ENCODE data around the gene MPG. TPM values are rescaled to one million over a fixed set of nuclear protein-coding genes. Genes with fewer than 3 reads are reported as not detected.

MPG gene
- total RNA-seq, 4 donors from 2014 or later, result 22.3 to 63.2 (median 51.2) TPM

- no peaks in the 10 kb centered on the region for H3K9me3 ChIP-seq
- no peaks in the 10 kb centered on the region for H3K36me3 ChIP-seq
- TF ChIP-seq POLR2AphosphoS5 (IDR thresholded peaks at IDR 0.05) (peak in 1 of 3 donors; percentile 14), POLR2A (IDR thresholded peaks at IDR 0.05) (peak; percentile 8), CTCF (IDR thresholded peaks at IDR 0.05) (no peak)
- peak overlapping the region in 3 of 4 donors; percentile 46 to 67 (median 51) for H3K27ac ChIP-seq
- intact Hi-C loops (cut with DNase I; ENCODE audit: low total_unique reads), result no loop called here
- WGBS, 2 donors (ENCODE audit: low coverage in 1 of 2), result 58 to 75% methylated on average over 3 to 12 of the region's 13 CpGs
- peak; percentile 77 for DNase-seq
- peaks cover 0 to 13% (median 4%) of the 10 kb centered on the region in 4 donors for H3K4me1 ChIP-seq
- no peak overlapping the region for H3K4me3 ChIP-seq
- in situ Hi-C loops (cut with MboI; ENCODE audit: low pct_ligation_motif_present in 1 of 4, low pct_unique_long_range_greater_than_20kb in 1 of 4, low sequenced_read_pairs in 3 of 4), result no loop called here
- H3K27me3 ChIP-seq, result no peaks in the 10 kb centered on the region
Measured at GRCh38 chr16:38941-39892, 38.8 kb upstream of the MPG start.

DNA sequence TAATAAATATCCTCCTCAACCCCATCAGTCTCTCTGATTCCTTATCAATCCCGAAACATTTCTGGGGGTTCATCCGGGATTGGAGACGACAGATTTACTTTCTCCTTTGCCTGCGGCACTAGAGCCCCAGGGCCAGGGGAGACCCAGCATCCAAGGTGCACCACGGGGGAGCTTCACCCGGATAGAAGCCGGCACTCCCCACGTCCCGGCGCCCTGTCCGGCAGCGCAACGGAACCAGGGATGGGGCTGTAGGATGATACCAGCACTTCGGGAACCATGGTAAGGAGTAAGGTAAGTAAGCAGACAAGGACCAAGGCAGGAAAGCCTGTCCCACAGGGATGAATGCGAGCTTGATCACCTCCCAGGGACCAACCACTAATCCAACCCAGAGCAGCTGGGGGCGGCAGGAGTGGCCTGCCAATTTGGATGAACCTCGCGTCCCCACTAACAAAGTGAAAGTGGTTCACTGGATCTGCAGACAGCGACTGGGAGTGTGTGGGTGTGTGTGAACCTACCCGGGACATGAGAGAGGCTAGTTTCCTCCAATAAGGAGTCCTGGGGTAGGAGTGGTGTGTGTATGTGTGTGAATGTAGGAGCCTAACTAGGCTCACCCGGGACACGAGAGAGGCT, 36.5 kb upstream of the MPG start:
- intact Hi-C loops (cut with DNase I; ENCODE audit: low total_unique reads), result no loop called here
- Histone ChIP-seq H3K27ac (no peak overlapping the region), H3K36me3 (peaks cover 0 to 10% (median 0%) of the 10 kb centered on the region in 4 donors), H3K9me3 (no peaks in the 10 kb centered on the region), H3K27me3 (no peaks in the 10 kb centered on the region), H3K4me1 (peaks cover 0 to 13% (median 4%) of the 10 kb centered on the region in 4 donors), H3K4me3 (no peak overlapping the region)
- in situ Hi-C loops (cut with MboI; ENCODE audit: low pct_ligation_motif_present in 1 of 4, low pct_unique_long_range_greater_than_20kb in 1 of 4, low sequenced_read_pairs in 3 of 4), result no loop called here
- WGBS, 2 donors (ENCODE audit: low coverage in 1 of 2), result 87 to 94% methylated on average over 3 to 22 of the region's 22 CpGs
- no peak for DNase-seq
- TF ChIP-seq POLR2AphosphoS5 (IDR thresholded peaks at IDR 0.05) (no peak), CTCF (IDR thresholded peaks at IDR 0.05) (no peak), POLR2A (IDR thresholded peaks at IDR 0.05) (no peak), EP300 (IDR thresholded peaks at IDR 0.05; ENCODE audit: low read depth) (no peak)

- H3K27ac ChIP-seq, result no peak overlapping the region
- no peaks in the 10 kb centered on the region for H3K9me3 ChIP-seq
- peaks cover 0 to 13% (median 4%) of the 10 kb centered on the region in 4 donors for H3K4me1 ChIP-seq
- intact Hi-C loops (cut with DNase I; ENCODE audit: low total_unique reads), result no loop called here
- no peaks in the 10 kb centered on the region for H3K27me3 ChIP-seq
- no peak for DNase-seq
- WGBS, 2 donors (ENCODE audit: low coverage in 1 of 2), result 90 to 95% methylated on average over 10 to 11 of the region's 11 CpGs
- TF ChIP-seq EP300 (IDR thresholded peaks at IDR 0.05; ENCODE audit: low read depth), result no peak
- TF ChIP-seq CTCF (IDR thresholded peaks at IDR 0.05), result no peak
- no peak for TF ChIP-seq POLR2A (IDR thresholded peaks at IDR 0.05)
- TF ChIP-seq POLR2AphosphoS5 (IDR thresholded peaks at IDR 0.05), result no peak
- H3K36me3 ChIP-seq, result peaks cover 0 to 12% (median 0%) of the 10 kb centered on the region in 4 donors
- no peak overlapping the region for H3K4me3 ChIP-seq
- in situ Hi-C loops (cut with MboI; ENCODE audit: low pct_ligation_motif_present in 1 of 4, low pct_unique_long_range_greater_than_20kb in 1 of 4, low sequenced_read_pairs in 3 of 4), result no loop called here
Measured at GRCh38 chr16:42069-42457, 36.0 kb upstream of the MPG start.

DNA sequence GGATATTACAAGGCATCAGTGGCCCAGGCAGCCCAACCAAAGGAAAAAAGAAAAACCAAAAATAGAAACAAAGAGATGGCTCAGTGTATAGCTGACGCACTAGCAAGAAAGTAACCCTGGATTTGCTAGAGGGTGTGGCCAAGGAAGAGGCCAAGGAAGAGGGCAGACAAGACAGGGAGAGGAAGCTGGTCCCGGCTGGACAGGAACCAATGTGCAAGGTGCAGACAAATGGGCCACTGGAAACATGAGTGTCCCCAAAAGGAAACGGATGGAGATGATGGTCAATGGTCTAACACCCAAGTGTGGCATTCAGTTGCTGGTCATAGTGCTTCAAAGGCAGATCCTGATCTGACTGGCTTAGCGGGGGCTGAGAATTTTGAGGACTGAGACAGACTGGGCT, 35.3 kb upstream of the MPG start:
- 84 to 93% methylated on average over 4 of the region's 4 CpGs for WGBS, 2 donors (ENCODE audit: low coverage in 1 of 2)
- intact Hi-C loops (cut with DNase I; ENCODE audit: low total_unique reads), result no loop called here

More for the DNA sequence above, 35.3 kb upstream of the MPG start:
- in situ Hi-C loops (cut with MboI; ENCODE audit: low pct_ligation_motif_present in 1 of 4, low pct_unique_long_range_greater_than_20kb in 1 of 4, low sequenced_read_pairs in 3 of 4), result no loop called here
- no peak for TF ChIP-seq EP300 (IDR thresholded peaks at IDR 0.05; ENCODE audit: low read depth)
- no peak for TF ChIP-seq POLR2AphosphoS5 (IDR thresholded peaks at IDR 0.05)
- TF ChIP-seq POLR2A (IDR thresholded peaks at IDR 0.05), result no peak
- TF ChIP-seq CTCF (IDR thresholded peaks at IDR 0.05), result no peak
- DNase-seq, result no peak
- peaks cover 0 to 12% (median 0%) of the 10 kb centered on the region in 4 donors for H3K36me3 ChIP-seq
- peaks cover 0 to 13% (median 4%) of the 10 kb centered on the region in 4 donors for H3K4me1 ChIP-seq
- H3K4me3 ChIP-seq, result no peak overlapping the region
- H3K9me3 ChIP-seq, result no peaks in the 10 kb centered on the region
- H3K27ac ChIP-seq, result no peak overlapping the region
- H3K27me3 ChIP-seq, result no peaks in the 10 kb centered on the region
